Psoas muscle (tissue), 8 donors: ENCODE data around the gene SLC44A2. TPM values are rescaled to one million over a fixed set of nuclear protein-coding genes. Genes with fewer than 3 reads are reported as not detected.

Experiments
- ATAC-seq, 4 donors: fragments of 200-7000 bp; cut with Tn5 transposase; one replicate each; pipeline ENCODE4 v1.9.1; 2020; ENCODE audit warnings: moderate library complexity in 3 of 4, mild to moderate bottlenecking in 2 of 4
- DNase-seq, 2 donors: peaks; one replicate each; pipeline ENCODE4 v3.0.0-alpha.2; 2020
- H3K27ac ChIP-seq: fragments of 200-600 bp; one replicate; pipeline ENCODE4 v1.8.0; 2022
- H3K27me3 ChIP-seq, 3 donors: fragments of 200-600 bp in 1 of 3; one replicate each; pipeline versions ENCODE4 v1.6.1 to v1.8.0; 2013 to 2022; ENCODE audit warnings: low read length in 2 of 3, mild to moderate bottlenecking in 2 of 3, moderate library complexity in 1 of 3; ENCODE audit not compliant: insufficient read depth in 3 of 3
- H3K36me3 ChIP-seq, 2 donors: fragments of 200-600 bp in 1 of 2; one replicate each; pipeline versions ENCODE4 v1.6.1 to v1.8.0; 2013 to 2022; ENCODE audit warnings: low read depth in 1 of 2, mild to moderate bottlenecking in 1 of 2, moderate library complexity in 1 of 2; ENCODE audit not compliant: insufficient read depth in 1 of 2
- H3K4me1 ChIP-seq: fragments of 200-600 bp; one replicate; pipeline ENCODE4 v1.8.0; 2022
- H3K4me3 ChIP-seq: fragments of 200-600 bp; one replicate; pipeline ENCODE4 v1.8.0; 2022; ENCODE audit warnings: mild to moderate bottlenecking
- H3K9me3 ChIP-seq: fragments of 200-600 bp; one replicate; pipeline ENCODE4 v1.8.0; 2022
- WGBS, 3 donors: extraction: QIAGEN DNeasy Blood & Tissue Kit; methylation state at CpG; one replicate each; pipeline versions ENCODE4 v1.1.6 to v1.1.7; 2013; 5-methylcytosine and 5-hydroxymethylcytosine counted together
- intact Hi-C, 2 donors: fragments of 100-400 bp; cut with DNase I; formaldehyde crosslinking; loops; one replicate each; pipeline versions ENCODE4 v1.11.0 to v1.14.2; 2022
- polyA plus RNA-seq, 3 donors: library from polyadenylated mRNA; stranded (reverse); fragments of 200-250 nt; gene quantifications; one replicate each; pipeline ENCODE4 v1.2.3, GENCODE V29; 2013
- total RNA-seq, 4 donors: library from RNA; stranded (reverse); fragmentation: NEBNext Ultra II Directional in 2 of 4; extraction: Animal tissue kit (Norgen Biotek cat#: 25700) in 2 of 4; gene quantifications; one replicate each; pipeline versions ENCODE4 v1.2.1 to v1.2.4, GENCODE V29; 2021 to 2023
- TF ChIP-seq, protein P1 (sequence below): fragments of 200-600 bp; IDR thresholded peaks from one replicate; pipeline ENCODE4 v1.8.0; 2022; ENCODE audit warnings: antibody characterized with exemption
- donor health status: healthy with polysubstance abuse.
- donor health status: DM: no; HTN: no; CAD: no; lungs with moderate emphysema.
- donor health status: Bipolar disorder and iron deficiency.
- donor health status: healthy.
- donor health status: DM: yes; HTN: yes; CAD: no.
- donor health status: DM: no; HTN: no; CAD: no.
- donor health status: DM: no; HTN: no; CAD: no.
- donor health status: DM: yes; HTN: yes; CAD: no.

Gene SLC44A2
- total and polyA plus RNA-seq, 7 donors = 36.3 to 104 (median 73.8) TPM

DNA sequence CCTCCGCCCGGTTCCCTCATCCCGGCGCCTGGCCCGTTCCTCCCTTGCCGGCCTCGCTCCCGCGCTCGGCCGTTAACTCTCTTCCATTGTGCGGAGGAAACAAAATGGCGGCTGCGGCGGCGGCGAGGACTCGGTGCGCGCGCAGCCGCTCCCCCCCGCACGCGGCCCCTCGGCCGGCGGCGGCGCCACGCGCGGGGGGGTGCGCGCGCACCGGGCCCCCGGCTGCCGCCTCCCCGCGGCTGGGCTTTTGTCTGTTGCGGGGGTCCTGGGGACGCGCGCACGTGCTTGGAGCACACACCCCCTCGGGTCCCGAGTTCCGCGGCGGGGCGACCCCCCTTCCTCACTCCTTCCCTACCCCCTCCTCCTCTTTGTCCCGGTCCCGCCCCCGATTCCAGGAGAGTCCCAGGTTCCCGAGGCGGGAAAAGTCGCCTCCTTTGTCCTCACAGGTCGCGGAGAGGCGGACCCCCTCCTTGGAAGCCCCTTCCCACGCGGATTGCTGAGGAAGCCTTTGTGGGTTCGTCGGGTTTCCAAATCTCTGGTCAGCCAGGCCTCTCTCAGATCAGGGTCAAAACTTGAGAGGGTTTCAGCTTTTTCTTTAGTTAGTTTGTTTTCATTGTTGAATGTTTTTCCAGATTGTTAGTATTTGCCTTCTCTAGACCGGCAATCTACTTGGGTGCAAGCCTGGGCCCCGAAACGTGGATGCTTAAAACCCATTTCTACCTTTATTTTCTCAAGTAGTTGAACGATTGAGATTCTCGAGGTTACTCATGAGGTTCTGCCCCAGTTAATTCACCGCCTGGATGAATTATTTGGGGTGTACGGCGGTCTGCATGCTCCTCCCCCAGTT lies 29.5 kb downstream of the SLC44A2 start:
- Histone ChIP-seq H3K9me3 (no peaks in the 10 kb centered on the region), H3K4me3 (peak overlapping the region; percentile 99), H3K4me1 (peaks cover 50% of the 10 kb centered on the region), H3K36me3 (peaks cover 2 to 16% of the 10 kb centered on the region in 2 donors), H3K27me3 (no peaks in the 10 kb centered on the region), H3K27ac (peak overlapping the region; percentile 99)
- ATAC-seq = peak; percentile 28 to 46 (median 39)
- peak in 1 of 2 donors; percentile 76 for DNase-seq
- intact Hi-C loops = loop anchor here (5.0 to 10.0 kb wide), 2 partner anchors 42 to 250 kb away; partner anchors contain the start of gene CDC37 (in 1 of the 2)
- 1% methylated on average over 39 to 73 of the region's 73 CpGs for WGBS, 3 donors
- TF ChIP-seq, protein P1, sequence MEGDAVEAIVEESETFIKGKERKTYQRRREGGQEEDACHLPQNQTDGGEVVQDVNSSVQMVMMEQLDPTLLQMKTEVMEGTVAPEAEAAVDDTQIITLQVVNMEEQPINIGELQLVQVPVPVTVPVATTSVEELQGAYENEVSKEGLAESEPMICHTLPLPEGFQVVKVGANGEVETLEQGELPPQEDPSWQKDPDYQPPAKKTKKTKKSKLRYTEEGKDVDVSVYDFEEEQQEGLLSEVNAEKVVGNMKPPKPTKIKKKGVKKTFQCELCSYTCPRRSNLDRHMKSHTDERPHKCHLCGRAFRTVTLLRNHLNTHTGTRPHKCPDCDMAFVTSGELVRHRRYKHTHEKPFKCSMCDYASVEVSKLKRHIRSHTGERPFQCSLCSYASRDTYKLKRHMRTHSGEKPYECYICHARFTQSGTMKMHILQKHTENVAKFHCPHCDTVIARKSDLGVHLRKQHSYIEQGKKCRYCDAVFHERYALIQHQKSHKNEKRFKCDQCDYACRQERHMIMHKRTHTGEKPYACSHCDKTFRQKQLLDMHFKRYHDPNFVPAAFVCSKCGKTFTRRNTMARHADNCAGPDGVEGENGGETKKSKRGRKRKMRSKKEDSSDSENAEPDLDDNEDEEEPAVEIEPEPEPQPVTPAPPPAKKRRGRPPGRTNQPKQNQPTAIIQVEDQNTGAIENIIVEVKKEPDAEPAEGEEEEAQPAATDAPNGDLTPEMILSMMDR = no peak

DNA sequence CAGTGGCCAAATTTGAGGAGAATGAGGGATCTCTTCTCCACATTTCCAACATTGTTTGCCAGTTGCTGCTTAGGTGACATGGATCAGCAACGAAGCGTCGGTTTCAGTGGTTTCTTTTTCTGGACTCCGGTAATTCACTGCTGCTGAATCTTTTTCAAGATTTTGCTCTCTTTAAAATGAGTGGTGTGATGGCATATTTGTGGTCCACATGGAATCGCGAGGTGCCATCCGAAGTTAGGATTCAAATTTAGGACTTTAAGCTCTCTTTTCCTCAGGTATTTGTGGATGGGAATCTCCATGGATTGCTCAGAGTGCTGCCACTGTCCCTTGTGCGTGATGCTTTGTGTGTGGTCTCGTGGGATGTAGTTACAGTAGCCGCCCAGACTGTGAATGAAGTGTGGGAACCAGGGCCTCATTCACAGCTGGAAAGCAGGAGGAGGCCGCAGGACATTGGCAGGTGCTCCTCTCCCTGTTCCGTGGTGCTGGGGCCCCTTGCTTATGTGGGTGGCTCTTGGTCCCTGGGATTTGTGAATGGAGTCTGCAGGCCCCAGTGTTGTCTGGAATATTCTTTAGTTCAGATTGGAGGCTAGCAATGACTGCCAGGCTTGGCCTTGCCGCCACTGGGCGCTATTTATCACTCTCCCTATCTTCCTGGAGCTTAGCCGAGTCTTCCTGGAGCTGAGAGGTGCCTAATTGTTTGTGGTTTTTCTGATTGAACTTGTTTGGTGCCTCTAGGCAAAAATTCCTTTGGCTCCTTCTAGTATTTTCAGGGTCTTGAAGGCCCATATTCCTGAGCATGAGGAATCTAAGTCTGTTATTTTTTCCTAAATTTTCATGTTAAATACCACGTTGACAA lies 30.3 kb downstream of the SLC44A2 start:
- H3K4me1 ChIP-seq = peaks cover 50% of the 10 kb centered on the region
- H3K36me3 ChIP-seq = peaks cover 6 to 21% of the 10 kb centered on the region in 2 donors
- H3K4me3 ChIP-seq = peak overlapping the region; percentile 99
- intact Hi-C loops = loop anchor here (5.0 to 10.0 kb wide), 2 partner anchors 42 to 251 kb away; partner anchors contain the start of gene CDC37 (in 1 of the 2)
- no peaks in the 10 kb centered on the region for H3K9me3 ChIP-seq
- ATAC-seq = no peak
- 4 to 7% (median 7%) methylated on average over 16 of the region's 16 CpGs for WGBS, 3 donors
- no peak for DNase-seq
- H3K27ac ChIP-seq = peak overlapping the region; percentile 99
- TF ChIP-seq, protein P1 = peak; percentile 5
- no peaks in the 10 kb centered on the region for H3K27me3 ChIP-seq

DNA sequence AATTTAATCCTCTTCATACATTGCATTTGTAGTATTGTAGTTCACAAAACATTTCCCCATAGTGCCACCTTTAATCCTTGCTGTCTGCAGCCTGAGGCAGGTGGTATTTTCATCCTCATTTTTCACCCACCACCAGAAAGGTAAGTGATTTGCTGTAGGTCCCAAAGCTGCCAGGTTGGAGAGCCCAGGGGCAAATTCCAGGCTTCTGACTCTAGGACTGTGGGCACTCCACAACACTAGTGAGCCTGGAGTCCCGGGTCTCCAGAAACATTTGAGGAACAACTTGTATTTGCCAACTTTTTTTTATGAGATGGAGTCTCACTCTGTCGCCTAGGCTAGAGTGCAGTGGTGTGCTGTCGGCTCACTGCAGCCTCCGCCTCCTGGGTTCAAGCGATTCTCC lies 35.0 kb downstream of the SLC44A2 start:
- Histone ChIP-seq H3K36me3 (peaks cover 4 to 29% of the 10 kb centered on the region in 2 donors), H3K4me3 (no peak overlapping the region), H3K4me1 (peaks cover 57% of the 10 kb centered on the region), H3K27ac (no peak overlapping the region), H3K27me3 (no peaks in the 10 kb centered on the region), H3K9me3 (no peaks in the 10 kb centered on the region)
- ATAC-seq = no peak
- DNase-seq = no peak
- TF ChIP-seq, protein P1 = no peak
- WGBS, 3 donors = 80 to 87% (median 81%) methylated on average over 5 of the region's 5 CpGs
- intact Hi-C loops = no loop called here

DNA sequence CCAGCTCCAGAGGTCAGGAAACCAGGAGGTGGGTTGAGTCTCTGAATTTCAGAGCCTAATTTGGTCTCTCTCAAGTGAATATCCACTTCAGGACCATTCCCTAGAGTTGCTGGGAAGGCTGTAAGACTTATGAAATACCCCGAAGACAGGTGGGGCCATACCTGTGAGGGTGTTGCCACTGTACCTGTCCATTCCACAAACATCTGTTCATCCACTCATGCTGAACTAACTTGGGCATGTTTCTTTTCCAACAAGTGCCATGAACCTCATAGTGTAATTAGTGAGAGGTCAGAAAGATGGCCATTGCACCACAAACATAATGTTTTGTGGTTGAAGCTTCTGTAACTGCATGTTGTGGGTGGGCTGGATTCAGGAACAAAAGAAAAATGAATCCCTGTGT lies 36.6 kb downstream of the SLC44A2 start:
- intact Hi-C loops = no loop called here
- Histone ChIP-seq H3K9me3 (no peaks in the 10 kb centered on the region), H3K4me1 (peaks cover 46% of the 10 kb centered on the region), H3K27ac (no peak overlapping the region), H3K36me3 (peaks cover 4 to 28% of the 10 kb centered on the region in 2 donors), H3K4me3 (no peak overlapping the region), H3K27me3 (no peaks in the 10 kb centered on the region)
- ATAC-seq = no peak
- TF ChIP-seq, protein P1 = no peak
- WGBS, 3 donors = 85 to 91% (median 90%) methylated on average over 1 of the region's 1 CpG
- DNase-seq = no peak
